ENCODE measurements around the gene MED12. TPM values are rescaled to one million over a fixed set of nuclear protein-coding genes. Genes with fewer than 3 reads are reported as not detected.

The MED12 gene
- total and polyA plus RNA-seq, 2 of the 8 experiments (the other 6 are each of a cell fraction or from before 2014, with no cell fraction given): 19.4 to 48.9 TPM

DNA sequence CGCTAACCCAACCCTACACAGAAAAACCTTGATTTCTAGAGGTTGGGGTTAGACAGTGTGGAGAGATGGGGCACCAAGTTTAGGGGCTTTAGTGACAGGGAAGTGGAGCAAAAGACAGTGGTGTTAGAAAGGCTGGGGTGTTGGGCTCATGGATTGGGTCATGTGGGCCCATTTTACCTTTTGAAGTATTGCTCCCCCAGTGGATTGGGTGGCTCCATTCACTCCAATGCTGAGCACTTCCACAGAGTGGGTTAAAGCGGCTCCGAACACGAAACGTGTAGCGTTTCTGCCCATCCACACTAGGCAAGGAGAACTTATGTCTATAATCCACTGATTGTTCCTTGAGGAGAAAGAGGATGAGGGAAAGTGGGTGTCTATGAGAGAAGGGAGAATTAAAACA is 9.3 kb upstream of the MED12 start:
- POLR2A ChIA-PET (ENCODE audit: partially characterized antibody): no interaction called here
- no peak overlapping the region for H4K91ac ChIP-seq (replicated peaks; ENCODE audit: insufficient read length, low read length)
- no peak overlapping the region for H3K14ac ChIP-seq (ENCODE audit: insufficient read length)
- H4K20me1 ChIP-seq (replicated peaks in 1 of 2; ENCODE audit: control insufficient read depth in 1 of 2, insufficient read depth in 2 of 2, low read length in 2 of 2): no peaks in the 10 kb centered on the region
- H3K27ac ChIP-seq (ENCODE audit: low read depth, low read length): no peak overlapping the region
- no peak overlapping the region for H2AK5ac ChIP-seq (ENCODE audit: low read depth, low read length)
- peaks cover 0 to 2% (median 0%) of the 10 kb centered on the region in 4 experiments; a peak in 2 of 7 replicates for H3K27me3 ChIP-seq (replicated peaks in 1 of 4; ENCODE audit: control insufficient read depth in 3 of 4, extremely low read depth in 1 of 4, insufficient read depth in 3 of 4, low read length in 3 of 4)
- H2BK20ac ChIP-seq (ENCODE audit: low read length): no peak overlapping the region
- no peaks in the 10 kb centered on the region for H3K23me2 ChIP-seq (ENCODE audit: low read depth, low read length)
- H2BK5ac ChIP-seq (ENCODE audit: low read depth, low read length): no peak overlapping the region
- H3K79me1 ChIP-seq (ENCODE audit: low read depth, low read length): no peaks in the 10 kb centered on the region
- H3K9ac ChIP-seq (replicated peaks in 1 of 4; ENCODE audit: extremely low read depth in 1 of 4, low read depth in 3 of 4, low read length in 3 of 4): no peak overlapping the region
- H2BK15ac ChIP-seq (ENCODE audit: low read length): no peak overlapping the region
- H3K18ac ChIP-seq (ENCODE audit: extremely low read depth, low read length): no peak overlapping the region
- whole genome bisulfite sequencing, 2 experiments (ENCODE audit: extremely low coverage in 1 of 2, insufficient coverage in 1 of 2, insufficient read length in 1 of 2, insufficient replicate concordance in 2 of 2, low coverage in 1 of 2, low lambda C conversion rate in 2 of 2, missing lambda C conversion rate in 1 of 2): 95% methylated on average over 6 of the region's 6 CpGs; no CpG with 5 or more reads in 1 of the 2 experiments
- no peaks in the 10 kb centered on the region for H3K9me3 ChIP-seq (ENCODE audit: insufficient read depth in 2 of 2, low read depth in 1 of 2, low read length in 1 of 2)
- CTCF ChIA-PET (ENCODE audit: partially characterized antibody): interaction anchor here (0.9 kb wide), 1 partner anchor 25 kb away, joined by 6 read pairs; no protein-coding TSS in a partner anchor
- H2AFZ ChIP-seq (ENCODE audit: low read length): no peak overlapping the region
- no peak overlapping the region for H4K8ac ChIP-seq (ENCODE audit: extremely low read depth, insufficient read depth, low read length)
- no peak for FAIRE-seq
- DNase-seq (ENCODE audit: low read depth in 1 of 2, low spot score in 2 of 2): no peak
- no peaks in the 10 kb centered on the region for H3K79me2 ChIP-seq (ENCODE audit: control insufficient read depth in 1 of 2, insufficient read depth in 2 of 2, low read length in 2 of 2)
- H3K4me2 ChIP-seq (ENCODE audit: insufficient read depth in 1 of 2, low read depth in 2 of 2, low read length in 2 of 2): no peak overlapping the region
- H2BK12ac ChIP-seq (ENCODE audit: low read depth, low read length): no peak overlapping the region
- H4K5ac ChIP-seq (ENCODE audit: insufficient read length, low read depth, low read length): no peak overlapping the region
- no peak overlapping the region for H3K23ac ChIP-seq (ENCODE audit: insufficient read length)
- H3K36me3 ChIP-seq (ENCODE audit: control insufficient read depth in 2 of 4, insufficient read depth in 4 of 4, low read length in 3 of 4): no peaks in the 10 kb centered on the region
- no peak overlapping the region for H2BK120ac ChIP-seq (replicated peaks; ENCODE audit: low read depth, low read length)
- no peak overlapping the region for H3K4me3 ChIP-seq (ENCODE audit: extremely low read depth in 1 of 4, insufficient read depth in 2 of 4, low read depth in 3 of 4, low read length in 4 of 4)
- no peak for TF ChIP-seq SRF (IDR thresholded peaks at IDR 0.05; ENCODE audit: low read depth, low read length)
- no peak for TF ChIP-seq SUZ12 (IDR thresholded peaks at IDR 0.05; ENCODE audit: low read length)
- TF ChIP-seq, protein P1, sequence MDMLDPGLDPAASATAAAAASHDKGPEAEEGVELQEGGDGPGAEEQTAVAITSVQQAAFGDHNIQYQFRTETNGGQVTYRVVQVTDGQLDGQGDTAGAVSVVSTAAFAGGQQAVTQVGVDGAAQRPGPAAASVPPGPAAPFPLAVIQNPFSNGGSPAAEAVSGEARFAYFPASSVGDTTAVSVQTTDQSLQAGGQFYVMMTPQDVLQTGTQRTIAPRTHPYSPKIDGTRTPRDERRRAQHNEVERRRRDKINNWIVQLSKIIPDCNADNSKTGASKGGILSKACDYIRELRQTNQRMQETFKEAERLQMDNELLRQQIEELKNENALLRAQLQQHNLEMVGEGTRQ (IDR thresholded peaks at IDR 0.05; ENCODE audit: low read length): no peak
- TF ChIP-seq JUND (IDR thresholded peaks at IDR 0.05; ENCODE audit: low read length): no peak
- TF ChIP-seq, protein P2, sequence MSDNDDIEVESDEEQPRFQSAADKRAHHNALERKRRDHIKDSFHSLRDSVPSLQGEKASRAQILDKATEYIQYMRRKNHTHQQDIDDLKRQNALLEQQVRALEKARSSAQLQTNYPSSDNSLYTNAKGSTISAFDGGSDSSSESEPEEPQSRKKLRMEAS (IDR thresholded peaks at IDR 0.05): no peak
- no peak for TF ChIP-seq POU5F1 (IDR thresholded peaks at IDR 0.05; ENCODE audit: low read depth, low read length)
- TF ChIP-seq GABPA (IDR thresholded peaks at IDR 0.05; ENCODE audit: borderline replicate concordance, insufficient read depth, low read length): no peak
- H3K56ac ChIP-seq (replicated peaks; ENCODE audit: insufficient read length, low read depth, low read length): no peak overlapping the region
- H3K4me1 ChIP-seq (replicated peaks in 1 of 4; ENCODE audit: control insufficient read depth in 3 of 4, insufficient read depth in 4 of 4, low read length in 3 of 4): peaks cover 2 to 12% (median 4%) of the 10 kb centered on the region in 4 experiments; a peak in 3 of 7 replicates
- H3K4ac ChIP-seq (replicated peaks; ENCODE audit: insufficient read length, low read depth, low read length): no peak overlapping the region

Measured in H1 (cell line).